ENCODE measurements around the gene CGB2. TPM values are rescaled to one million over a fixed set of nuclear protein-coding genes. Genes with fewer than 3 reads are reported as not detected.
A peak's percentile ranks its signal among the peaks of the same experiment; 100 is the strongest.

Gene CGB2
- total and polyA plus RNA-seq, 9 of the 15 experiments (the other 6 are each of a cell fraction or from before 2014, with no cell fraction given), result 0.22 TPM; not detected in 8

- TF ChIP-seq CEBPZ (IDR thresholded peaks at IDR 0.05; ENCODE audit: borderline replicate concordance, low read depth, low read length), result no peak
- TF ChIP-seq ZBTB49 (CRISPR knock-in tag; IDR thresholded peaks at IDR 0.05; ENCODE audit: borderline replicate concordance), result no peak
- peak; percentile 35 for TF ChIP-seq RBM22 (IDR thresholded peaks at IDR 0.05; ENCODE audit: low read depth, low read length, poor library complexity, severe bottlenecking)
Observed at GRCh38 chr19:49016067-49016839, 15.4 kb upstream of the CGB2 start (continued).

Data from K562 (cell line).